Astrocyte of the spinal cord (primary cell): ENCODE measurements around the gene SOWAHA.

Source experiments
- DNase-seq: peaks from one replicate; pipeline ENCODE4 v3.0.0; 2011; ENCODE audit warnings: low read depth, low spot score
- H3K4me3 ChIP-seq: 2 replicates; pipeline ENCODE4 v1.5.1; 2011; ENCODE audit warnings: low read depth, mild to moderate bottlenecking, low read length, moderate library complexity
- CTCF ChIP-seq: IDR thresholded peaks from 2 replicates; pipeline ENCODE4 v1.5.1; 2012; ENCODE audit warnings: low read depth, mild to moderate bottlenecking, low read length, inconsistent platforms
- in situ Hi-C: cut with HindIII; loops from 2 replicates; pipeline ENCODE4 v1.10.0; 2017; ENCODE audit warnings: low sequenced_read_pairs

The SOWAHA gene

GRCh38 chr5:132767150-132767549 lies 46.0 kb upstream of the SOWAHA start:
- in situ Hi-C loops = no loop called here
- TF ChIP-seq CTCF = no peak
- H3K4me3 ChIP-seq = no peak overlapping the region
- DNase-seq = no peak

GRCh38 chr5:132768485-132768868 lies 44.6 kb upstream of the SOWAHA start:
- DNase-seq = no peak
- no peak overlapping the region for H3K4me3 ChIP-seq
- no peak for TF ChIP-seq CTCF
- in situ Hi-C loops = no loop called here

GRCh38 chr5:132770476-132771159 lies 42.5 kb upstream of the SOWAHA start:
- no peak for TF ChIP-seq CTCF
- no peak for DNase-seq
- no peak overlapping the region for H3K4me3 ChIP-seq
- in situ Hi-C loops = no loop called here

- in situ Hi-C loops = no loop called here
- DNase-seq = peak; percentile 50
- no peak for TF ChIP-seq CTCF
- no peak overlapping the region for H3K4me3 ChIP-seq
Observed at GRCh38 chr5:132771503-132771998, 41.6 kb upstream of the SOWAHA start.

GRCh38 chr5:132772291-132773070 lies 40.6 kb upstream of the SOWAHA start:
- TF ChIP-seq CTCF = no peak
- DNase-seq = no peak
- in situ Hi-C loops = no loop called here
- no peak overlapping the region for H3K4me3 ChIP-seq

- TF ChIP-seq CTCF = no peak
- no peak for DNase-seq
- in situ Hi-C loops = no loop called here
- H3K4me3 ChIP-seq = no peak overlapping the region
Observed at GRCh38 chr5:132773114-132773513, 40.0 kb upstream of the SOWAHA start.
